GM12891 (cell line): ENCODE data around the gene GSN.

Experiments used
- DNase-seq: peaks from one replicate; pipeline ENCODE4 v3.0.0; 2011; ENCODE audit warnings: low spot score; ENCODE audit not compliant: insufficient read length
- FAIRE-seq: peaks from 2 replicates; lab custom pipeline; 2011; peaks lifted over from hg19 to GRCh38; lab: Jason Lieb, UNC
- PAX5 ChIP-seq: IDR thresholded peaks from 2 replicates; pipeline ENCODE4 v1.6.1; 2011; ENCODE audit warnings: low read length, moderate library complexity, mild to moderate bottlenecking; ENCODE audit not compliant: insufficient read depth, severe bottlenecking
- POLR2A ChIP-seq: IDR thresholded peaks from 2 replicates; pipeline ENCODE4 v1.6.1; 2011; ENCODE audit warnings: low read depth, low read length, control low read depth
- POLR2AphosphoS5 ChIP-seq: IDR thresholded peaks from 2 replicates; pipeline ENCODE4 v1.6.1; 2011; ENCODE audit warnings: low read depth, low read length, control low read depth
- POU2F2 ChIP-seq: IDR thresholded peaks from 2 replicates; pipeline ENCODE4 v1.6.1; 2011; ENCODE audit warnings: low read depth, mild to moderate bottlenecking, control low read depth, low read length, moderate library complexity
- SPI1 ChIP-seq: IDR thresholded peaks from 2 replicates; pipeline ENCODE4 v1.6.1; 2011; ENCODE audit warnings: low read depth, low read length, control low read depth
- TAF1 ChIP-seq: IDR thresholded peaks from 2 replicates; pipeline ENCODE4 v1.6.1; 2011; ENCODE audit warnings: low read depth, low read length, control low read depth

Gene GSN

DNA sequence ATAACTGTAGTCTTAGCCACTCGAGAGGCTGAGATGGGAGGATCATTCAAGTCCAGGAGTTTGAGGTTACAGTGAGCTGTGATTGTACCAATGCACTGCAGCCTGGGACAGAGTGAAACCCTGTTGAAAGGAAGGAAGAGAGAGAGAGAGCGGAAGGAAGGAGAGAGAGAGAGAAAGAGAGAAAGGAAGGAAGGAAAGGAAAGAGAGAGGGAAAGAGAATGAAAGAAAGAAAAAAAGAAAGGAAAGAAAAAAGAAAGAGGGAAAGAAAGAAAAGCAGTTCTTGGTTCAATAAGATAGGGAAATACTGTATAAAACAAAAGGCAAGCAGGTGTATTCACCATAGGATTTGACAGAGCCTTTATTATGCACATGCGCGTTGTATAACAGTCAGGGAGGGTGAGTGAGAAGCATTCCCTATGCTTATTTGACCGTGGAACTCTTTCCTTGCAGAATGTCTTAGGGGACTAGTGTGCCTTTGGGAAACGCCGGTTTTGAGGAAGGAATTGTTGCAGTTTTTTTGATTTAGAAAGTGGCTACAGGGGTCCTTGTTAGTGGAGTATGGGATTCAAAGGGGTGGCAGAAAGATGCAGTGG, 42.0 kb downstream of the GSN start:
- DNase-seq = no peak
- FAIRE-seq = no peak
- TF ChIP-seq TAF1 = no peak
- no peak for TF ChIP-seq SPI1
- no peak for TF ChIP-seq POLR2A
- no peak for TF ChIP-seq POU2F2
- TF ChIP-seq POLR2AphosphoS5 = no peak
- no peak for TF ChIP-seq PAX5

DNA sequence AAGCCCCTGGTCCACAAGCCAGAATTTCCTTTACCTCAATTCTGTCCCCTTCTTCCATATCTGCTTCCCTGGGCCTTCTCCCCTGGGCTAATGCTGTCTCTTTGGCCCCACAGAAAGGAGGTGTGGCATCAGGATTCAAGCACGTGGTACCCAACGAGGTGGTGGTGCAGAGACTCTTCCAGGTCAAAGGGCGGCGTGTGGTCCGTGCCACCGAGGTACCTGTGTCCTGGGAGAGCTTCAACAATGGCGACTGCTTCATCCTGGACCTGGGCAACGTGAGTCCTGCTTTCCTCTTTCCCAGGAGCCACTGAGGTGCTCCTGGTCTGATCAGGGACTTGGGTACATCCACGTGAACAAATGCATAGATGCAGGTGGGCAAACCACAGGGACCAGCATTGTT, 42.6 kb downstream of the GSN start:
- no peak for DNase-seq
- no peak for FAIRE-seq
- TF ChIP-seq PAX5 (no peak), POLR2A (no peak), SPI1 (no peak), POLR2AphosphoS5 (no peak), POU2F2 (no peak)

DNA sequence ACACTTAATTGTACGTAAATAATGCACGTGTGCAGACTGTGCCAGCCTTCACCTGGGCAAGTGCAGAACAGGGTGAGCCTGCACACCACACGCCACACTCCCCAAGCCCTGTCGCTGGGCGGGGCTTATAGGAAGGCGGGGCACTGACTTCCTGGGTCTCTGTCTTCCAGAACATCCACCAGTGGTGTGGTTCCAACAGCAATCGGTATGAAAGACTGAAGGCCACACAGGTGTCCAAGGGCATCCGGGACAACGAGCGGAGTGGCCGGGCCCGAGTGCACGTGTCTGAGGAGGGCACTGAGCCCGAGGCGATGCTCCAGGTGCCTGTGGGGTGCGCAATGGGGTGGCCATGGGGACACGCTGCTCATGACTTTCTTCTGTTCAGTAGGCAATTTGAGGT, 44.2 kb downstream of the GSN start:
- DNase-seq (no peak), FAIRE-seq (no peak)
- TF ChIP-seq POU2F2 (no peak), SPI1 (no peak), TAF1 (no peak), POLR2AphosphoS5 (no peak), PAX5 (no peak), POLR2A (no peak)

DNA sequence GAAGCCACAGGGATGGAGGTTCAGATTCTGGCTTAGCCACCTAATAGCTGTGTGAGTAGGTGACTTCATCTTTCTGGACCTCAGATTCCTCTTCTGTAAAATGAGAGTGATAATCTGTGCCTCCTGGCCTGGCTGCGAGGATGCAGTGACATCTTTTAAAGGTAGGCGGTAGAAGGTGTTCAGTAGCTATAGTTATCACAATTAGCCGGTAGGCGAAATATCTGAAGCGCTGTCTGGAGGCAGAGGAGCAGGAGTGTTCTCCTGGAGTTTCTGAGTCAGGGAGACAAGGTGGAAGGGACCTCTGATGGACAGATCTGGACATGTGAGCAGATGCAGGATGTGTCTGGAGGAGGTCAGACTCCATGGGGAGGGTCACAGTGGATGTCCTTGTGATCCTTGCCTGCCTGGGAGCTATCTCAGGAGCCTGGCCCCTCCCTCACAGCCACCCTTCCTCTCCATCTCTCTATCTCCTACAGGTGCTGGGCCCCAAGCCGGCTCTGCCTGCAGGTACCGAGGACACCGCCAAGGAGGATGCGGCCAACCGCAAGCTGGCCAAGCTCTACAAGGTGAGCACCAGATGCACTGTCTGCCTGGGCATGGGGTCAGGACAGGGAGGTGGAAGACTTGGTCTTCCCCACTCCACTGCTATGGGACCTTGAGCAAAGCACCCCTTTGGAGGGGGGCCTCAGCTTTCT, 45.6 kb downstream of the GSN start:
- TF ChIP-seq POLR2A (no peak), PAX5 (no peak), TAF1 (no peak), SPI1 (no peak)
- DNase-seq (no peak), FAIRE-seq (no peak)

DNA sequence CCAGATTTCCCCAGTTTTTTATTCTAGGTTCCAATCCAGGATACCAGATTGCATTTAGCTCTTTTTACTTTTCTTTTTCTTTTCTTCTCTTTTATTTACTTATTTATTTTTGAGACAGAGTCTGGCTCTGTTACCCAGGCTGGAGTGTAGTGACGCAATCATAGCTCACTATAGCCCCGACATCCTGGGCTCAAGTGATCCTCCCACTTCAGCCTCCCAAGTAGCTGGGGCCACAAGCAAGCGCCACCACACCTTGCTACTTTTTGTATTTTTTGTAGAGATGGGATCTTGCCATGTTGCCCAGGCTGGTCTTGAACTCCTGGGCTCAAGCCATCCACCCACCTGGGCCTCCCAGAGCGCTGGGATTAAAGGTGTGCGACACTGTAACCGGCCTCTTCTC, 48.4 kb downstream of the GSN start:
- TF ChIP-seq SPI1 (no peak), TAF1 (no peak)
- no peak for FAIRE-seq
- no peak for DNase-seq

DNA sequence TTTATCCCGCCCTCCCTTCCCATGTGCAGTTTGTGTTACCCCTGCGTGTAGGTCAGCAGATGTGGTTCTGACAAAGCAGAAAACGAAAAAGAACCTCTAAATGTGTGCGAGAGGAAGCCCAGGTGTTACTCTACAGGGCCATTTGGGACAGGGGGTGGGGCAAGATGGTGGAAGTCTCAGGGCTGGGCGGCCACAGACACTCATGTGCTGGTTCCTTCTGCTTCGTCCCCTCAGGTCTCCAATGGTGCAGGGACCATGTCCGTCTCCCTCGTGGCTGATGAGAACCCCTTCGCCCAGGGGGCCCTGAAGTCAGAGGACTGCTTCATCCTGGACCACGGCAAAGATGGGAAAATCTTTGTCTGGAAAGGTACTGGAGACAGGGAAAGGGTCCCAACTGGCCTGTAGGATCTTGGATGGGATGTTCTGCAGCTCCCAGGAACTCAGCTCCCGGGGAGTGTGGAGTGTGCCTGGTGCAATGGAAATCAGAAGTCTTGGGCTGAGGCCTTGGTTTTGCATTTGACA, 49.0 kb downstream of the GSN start:
- TF ChIP-seq POLR2A (no peak), PAX5 (no peak), TAF1 (no peak), POLR2AphosphoS5 (no peak), POU2F2 (no peak), SPI1 (no peak)
- no peak for FAIRE-seq
- no peak for DNase-seq

DNA sequence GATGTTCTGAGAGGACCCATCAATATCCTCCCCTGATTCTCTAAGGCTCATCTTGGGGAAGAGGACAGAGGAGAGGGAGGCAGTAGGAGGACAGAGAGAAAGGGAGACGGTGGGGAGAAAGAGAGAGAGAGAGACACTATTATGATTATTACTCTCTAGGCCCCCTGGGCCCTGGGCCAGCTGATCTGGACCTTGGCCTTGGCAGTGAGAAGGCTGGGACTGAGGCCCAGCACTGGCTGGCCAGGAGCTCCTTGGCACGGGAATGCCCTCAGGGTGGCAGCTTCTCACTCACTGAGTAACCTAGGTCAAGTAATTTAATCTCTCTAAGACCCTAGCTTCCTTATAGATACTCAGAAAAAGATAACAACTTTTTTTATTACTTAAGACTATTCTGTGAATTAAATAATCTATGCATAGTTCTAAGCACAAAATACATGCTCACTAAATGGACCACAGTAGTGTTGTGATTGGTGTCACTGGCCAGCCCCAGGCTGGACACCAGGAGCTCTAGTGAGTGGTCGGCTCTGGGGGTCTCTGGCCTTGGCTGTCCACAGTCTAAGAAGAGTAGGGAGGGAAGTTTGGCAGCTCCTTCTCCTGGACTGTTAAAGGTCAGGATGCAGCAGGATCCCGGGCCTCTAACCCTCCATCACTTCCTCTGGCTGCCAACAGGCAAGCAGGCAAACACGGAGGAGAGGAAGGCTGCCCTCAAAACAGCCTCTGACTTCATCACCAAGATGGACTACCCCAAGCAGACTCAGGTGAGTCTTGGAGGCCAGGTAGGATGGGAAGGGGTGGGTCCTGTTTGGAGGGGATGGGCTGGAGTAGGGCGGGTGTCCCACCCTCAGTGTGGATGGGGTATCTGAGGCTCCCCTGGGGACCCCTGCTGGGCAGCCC, 50.0 kb downstream of the GSN start:
- no peak for DNase-seq
- TF ChIP-seq POLR2AphosphoS5 = no peak
- TF ChIP-seq POU2F2 = no peak
- TF ChIP-seq POLR2A = no peak
- no peak for TF ChIP-seq SPI1
- TF ChIP-seq PAX5 = no peak
- TF ChIP-seq TAF1 = no peak
- FAIRE-seq = no peak

DNA sequence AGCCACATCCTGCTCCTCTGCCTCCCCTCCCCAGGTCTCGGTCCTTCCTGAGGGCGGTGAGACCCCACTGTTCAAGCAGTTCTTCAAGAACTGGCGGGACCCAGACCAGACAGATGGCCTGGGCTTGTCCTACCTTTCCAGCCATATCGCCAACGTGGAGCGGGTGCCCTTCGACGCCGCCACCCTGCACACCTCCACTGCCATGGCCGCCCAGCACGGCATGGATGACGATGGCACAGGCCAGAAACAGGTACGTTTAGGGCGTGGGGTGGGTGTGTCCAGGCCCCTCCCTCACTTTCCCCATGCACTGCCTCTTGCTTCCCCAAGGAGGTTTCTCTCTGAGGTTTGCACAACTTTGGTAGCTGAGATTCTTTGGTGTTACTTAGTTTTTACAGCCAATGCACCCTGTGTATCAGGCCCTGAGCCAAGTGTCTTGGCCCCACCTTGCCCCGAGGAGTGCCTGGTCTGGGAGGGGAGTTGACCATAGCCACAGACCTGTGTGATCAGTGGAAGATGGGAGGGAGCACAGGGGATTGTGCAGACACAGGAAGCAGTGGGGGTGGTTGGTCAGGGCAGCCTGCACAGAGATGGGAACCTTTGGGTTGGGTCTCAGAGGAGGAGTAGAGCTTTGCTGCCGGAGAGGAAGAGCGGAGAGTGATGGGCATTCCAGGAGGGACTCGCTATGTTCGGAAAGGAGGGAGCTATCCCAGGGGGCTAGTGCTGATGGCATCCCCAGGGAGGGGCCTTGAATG, 50.8 kb downstream of the GSN start:
- FAIRE-seq (no peak), DNase-seq (no peak)
- no peak for TF ChIP-seq POLR2A
- no peak for TF ChIP-seq SPI1
- TF ChIP-seq POU2F2 = no peak
- no peak for TF ChIP-seq PAX5
- no peak for TF ChIP-seq POLR2AphosphoS5
- TF ChIP-seq TAF1 = no peak

DNA sequence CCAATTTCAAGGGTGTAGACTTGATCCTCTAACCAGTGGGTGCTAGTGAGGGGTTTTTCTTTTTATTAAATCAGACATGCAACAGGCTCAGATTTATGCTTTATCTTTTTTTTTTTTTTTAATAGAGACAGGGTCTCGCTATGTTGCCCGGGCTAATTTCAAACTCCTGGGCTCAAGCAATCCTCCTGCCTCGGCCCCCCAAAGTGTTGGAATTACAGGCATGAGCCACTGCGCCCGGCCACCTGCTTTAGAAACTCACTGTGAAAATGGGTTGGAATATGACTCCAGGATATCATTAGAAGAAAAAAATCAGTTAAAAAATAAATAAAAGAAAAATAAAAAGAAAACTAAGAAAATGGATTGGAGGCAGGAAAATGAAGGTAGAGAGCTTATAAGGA, 51.4 kb downstream of the GSN start:
- DNase-seq (no peak), FAIRE-seq (no peak)
- no peak for TF ChIP-seq POLR2A
- TF ChIP-seq POU2F2 = no peak
- TF ChIP-seq SPI1 = no peak
- no peak for TF ChIP-seq PAX5
- TF ChIP-seq POLR2AphosphoS5 = no peak
- TF ChIP-seq TAF1 = no peak
